HEK293 (cell line): ENCODE results near the gene SOX6.

Source experiments
- CTCF ChIA-PET: fragments of 350-600 bp; formaldehyde crosslinking; extraction: SDS; loops from one replicate; lab custom pipeline; 2021; ENCODE audit warnings: antibody characterized with exemption; lab: Yijun Ruan, JAX
- POLR2A ChIA-PET: fragments of 300-600 bp; formaldehyde crosslinking; extraction: SDS; loops from one replicate; lab custom pipeline; 2020; ENCODE audit warnings: antibody characterized with exemption, inconsistent platforms; lab: Yijun Ruan, JAX
- H3K27ac ChIP-seq: fragments of 200-500 bp; sonication (Bioruptor generic); 2 replicates; pipeline ENCODE4 v1.5.1; 2014; ENCODE audit warnings: low read depth, low read length, control low read depth, inconsistent platforms; ENCODE audit errors: extremely low read depth
- H3K36me3 ChIP-seq, 2 experiments: fragments of 200-500 bp in 1 of 2; sonication (Bioruptor generic) in 1 of 2; 1 replicate in 1 of 2; 2 replicates in 1 of 2; pipeline ENCODE4 v1.5.1; 2014 to 2017; ENCODE audit warnings: inconsistent platforms in 2 of 2, low read length in 2 of 2; ENCODE audit not compliant: control insufficient read depth in 2 of 2, insufficient read depth in 1 of 2
- H3K4me1 ChIP-seq: fragments of 200-500 bp; sonication (Bioruptor generic); 2 replicates; pipeline ENCODE4 v1.5.1; 2014; ENCODE audit warnings: mild to moderate bottlenecking, low read length, inconsistent platforms; ENCODE audit not compliant: control insufficient read depth, insufficient read depth
- H3K4me3 ChIP-seq: 2 replicates; pipeline ENCODE4 v1.5.1; 2011; ENCODE audit warnings: low read depth, mild to moderate bottlenecking, control low read depth, low read length, moderate library complexity
- H3K9me3 ChIP-seq: fragments of 200-500 bp; sonication (Bioruptor generic); 2 replicates; pipeline ENCODE4 v1.5.1; 2014; ENCODE audit warnings: low read depth, low read length, inconsistent platforms; ENCODE audit not compliant: control insufficient read depth, insufficient read depth
- CTCF ChIP-seq: fragments of 450-650 bp; formaldehyde crosslinking; IDR thresholded peaks from 2 replicates; pipeline ENCODE4 v1.5.1; 2016; ENCODE audit warnings: missing biosample characterization, missing genetic modification characterization
- ELK4 ChIP-seq: IDR thresholded peaks from 2 replicates; pipeline ENCODE4 v1.6.1; 2011; ENCODE audit warnings: mild to moderate bottlenecking, low read depth, low read length, borderline replicate concordance
- GLI4 ChIP-seq: fragments of 450-650 bp; formaldehyde crosslinking; IDR thresholded peaks from 2 replicates; pipeline ENCODE4 v1.5.1; 2016; ENCODE audit warnings: missing biosample characterization, missing genetic modification characterization
- HOXC10 ChIP-seq: sonication (generic); formaldehyde crosslinking; IDR thresholded peaks from 2 replicates; pipeline ENCODE4 v1.8.1; 2023; ENCODE audit warnings: mild to moderate bottlenecking, missing genetic modification reagents
- IKZF3 ChIP-seq: fragments of 450-650 bp; IDR thresholded peaks from 2 replicates; pipeline ENCODE4 v1.5.0; 2018; ENCODE audit warnings: missing biosample characterization, mild to moderate bottlenecking, missing genetic modification characterization, moderate library complexity
- OSR2 ChIP-seq: fragments of 450-650 bp; formaldehyde crosslinking; IDR thresholded peaks from 2 replicates; pipeline ENCODE4 v1.5.1; 2016; ENCODE audit warnings: missing biosample characterization, missing genetic modification characterization
- SALL2 ChIP-seq: fragments of 450-650 bp; formaldehyde crosslinking; IDR thresholded peaks from 2 replicates; pipeline ENCODE4 v1.5.0; 2017; ENCODE audit warnings: missing biosample characterization, mild to moderate bottlenecking, missing genetic modification characterization, borderline replicate concordance
- ZBTB10 ChIP-seq: fragments of 450-650 bp; formaldehyde crosslinking; IDR thresholded peaks from 2 replicates; pipeline ENCODE4 v1.5.1; 2016; ENCODE audit warnings: missing biosample characterization, missing genetic modification characterization
- ZBTB17 ChIP-seq: fragments of 450-650 bp; formaldehyde crosslinking; IDR thresholded peaks from 2 replicates; pipeline ENCODE4 v1.5.1; 2016; ENCODE audit warnings: missing biosample characterization, missing genetic modification characterization
- ZBTB20 ChIP-seq: fragments of 450-650 bp; formaldehyde crosslinking; IDR thresholded peaks from 2 replicates; pipeline ENCODE4 v1.5.1; 2016; ENCODE audit warnings: missing biosample characterization, missing genetic modification characterization
- ZFP37 ChIP-seq: fragments of 450-650 bp; formaldehyde crosslinking; IDR thresholded peaks from 2 replicates; pipeline ENCODE4 v1.5.1; 2016; ENCODE audit warnings: missing biosample characterization, missing genetic modification characterization
- ZFP41 ChIP-seq: fragments of 450-650 bp; formaldehyde crosslinking; IDR thresholded peaks from 2 replicates; pipeline ENCODE4 v1.5.1; 2016; ENCODE audit warnings: missing biosample characterization, missing genetic modification characterization, borderline replicate concordance
- ZNF18 ChIP-seq: fragments of 450-650 bp; formaldehyde crosslinking; IDR thresholded peaks from 2 replicates; pipeline ENCODE4 v1.5.1; 2016; ENCODE audit warnings: missing biosample characterization, missing genetic modification characterization
- ZNF211 ChIP-seq: fragments of 450-650 bp; formaldehyde crosslinking; IDR thresholded peaks from 2 replicates; pipeline ENCODE4 v1.5.1; 2016; ENCODE audit warnings: low read depth, missing biosample characterization, missing genetic modification characterization
- ZNF302 ChIP-seq: fragments of 450-650 bp; formaldehyde crosslinking; IDR thresholded peaks from 2 replicates; pipeline ENCODE4 v1.5.1; 2016; ENCODE audit warnings: missing biosample characterization, missing genetic modification characterization, low read depth
- ZNF473 ChIP-seq: fragments of 450-650 bp; formaldehyde crosslinking; IDR thresholded peaks from 2 replicates; pipeline ENCODE4 v1.5.1; 2017; ENCODE audit warnings: missing biosample characterization, missing genetic modification characterization
- ZNF747 ChIP-seq: fragments of 450-650 bp; formaldehyde crosslinking; IDR thresholded peaks from 2 replicates; pipeline ENCODE4 v1.5.1; 2016; ENCODE audit warnings: missing biosample characterization, missing genetic modification characterization
- ZNF830 ChIP-seq: fragments of 450-650 bp; IDR thresholded peaks from 2 replicates; pipeline ENCODE4 v1.5.0; 2018; ENCODE audit warnings: missing biosample characterization, missing genetic modification characterization, low read depth, mild to moderate bottlenecking, moderate library complexity
- ZSCAN5A ChIP-seq: fragments of 450-650 bp; formaldehyde crosslinking; IDR thresholded peaks from 2 replicates; pipeline ENCODE4 v1.5.1; 2016; ENCODE audit warnings: missing biosample characterization, missing genetic modification characterization

The SOX6 gene

GRCh38 chr11:16279524-16279923 is 76.8 kb downstream of the SOX6 start (continued):
- TF ChIP-seq HOXC10 (CRISPR knock-in tag) (no peak), ZFP37 (tag by site-specific recombination) (no peak), GLI4 (no peak)

GRCh38 chr11:16278979-16279378 is 77.4 kb downstream of the SOX6 start:
- TF ChIP-seq ZBTB20 (tag by site-specific recombination) (no peak), ZFP37 (tag by site-specific recombination) (no peak), ELK4 (no peak), OSR2 (tag by site-specific recombination) (no peak), ZNF302 (no peak), CTCF (no peak), ZBTB17 (tag by site-specific recombination) (no peak), ZNF830 (tag by site-specific recombination) (no peak), ZNF211 (no peak), SALL2 (tag by site-specific recombination) (no peak), ZNF18 (no peak), ZSCAN5A (tag by site-specific recombination) (no peak), ZNF747 (tag by site-specific recombination) (no peak), IKZF3 (tag by site-specific recombination) (no peak), ZNF473 (tag by site-specific recombination) (no peak), ZBTB10 (no peak), ZFP41 (tag by site-specific recombination) (no peak)
- ChIA-PET POLR2A (interaction anchor here (1.1 kb wide), 1 partner anchor 326 kb away, joined by 3 read pairs; no protein-coding TSS in a partner anchor), CTCF (no interaction called here)
- Histone ChIP-seq H3K36me3 (no peaks in the 10 kb centered on the region), H3K27ac (no peak overlapping the region), H3K4me1 (no peaks in the 10 kb centered on the region), H3K9me3 (no peaks in the 10 kb centered on the region), H3K4me3 (no peak overlapping the region)
